ENCODE data around the gene SSBP2.

The SSBP2 gene

GRCh38 chr5:81779916-81780266 lies 29.0 kb upstream of the SSBP2 start:
- no peak for TF ChIP-seq CTCF (IDR thresholded peaks at IDR 0.05; ENCODE audit: insufficient read depth, low read length, missing control alignments)
- ChIA-PET POLR2A (no interaction called here), CTCF (interaction anchor here (0.7 to 1.9 kb wide), 5 partner anchors 21 to 355 kb away, joined by 3 to 7 read pairs (median 4); no protein-coding TSS in a partner anchor)
- H3K4me3 ChIP-seq (ENCODE audit: low read depth, low read length): no peak overlapping the region
- no peak for DNase-seq (ENCODE audit: low read depth, low spot score)

- peak overlapping the region; percentile 32 for H3K4me3 ChIP-seq (ENCODE audit: low read depth, low read length)
- POLR2A ChIA-PET: interaction anchor here (1.1 kb wide), 2 partner anchors 17 to 28 kb away, joined by 3 to 4 read pairs; partner anchors contain the start of gene SSBP2
- no peak for DNase-seq (ENCODE audit: low read depth, low spot score)
- no peak for TF ChIP-seq CTCF (IDR thresholded peaks at IDR 0.05; ENCODE audit: insufficient read depth, low read length, missing control alignments)
- CTCF ChIA-PET: interaction anchor here (0.7 to 1.9 kb wide), 7 partner anchors 10 to 354 kb away, joined by 3 to 7 read pairs (median 4); no protein-coding TSS in a partner anchor
Measured at GRCh38 chr5:81779125-81779915, 28.4 kb upstream of the SSBP2 start.

- peak overlapping the region; percentile 32; the same call in 1 of the 2 replicates for H3K4me3 ChIP-seq (ENCODE audit: low read depth, low read length)
- TF ChIP-seq CTCF (IDR thresholded peaks at IDR 0.05; ENCODE audit: insufficient read depth, low read length, missing control alignments): no peak
- POLR2A ChIA-PET: interaction anchor here (1.1 kb wide), 2 partner anchors 16 to 28 kb away, joined by 3 to 4 read pairs; partner anchors contain the start of gene SSBP2
- CTCF ChIA-PET: interaction anchor here (1.3 to 1.9 kb wide), 5 partner anchors 9 to 353 kb away, joined by 3 to 7 read pairs (median 4); no protein-coding TSS in a partner anchor
- DNase-seq (ENCODE audit: low read depth, low spot score): no peak
Measured at GRCh38 chr5:81778642-81779041, 27.7 kb upstream of the SSBP2 start.

- ChIA-PET CTCF (no interaction called here), POLR2A (no interaction called here)
- no peak for DNase-seq (ENCODE audit: low read depth, low spot score)
- H3K4me3 ChIP-seq (ENCODE audit: low read depth, low read length): no peak overlapping the region
- no peak for TF ChIP-seq CTCF (IDR thresholded peaks at IDR 0.05; ENCODE audit: insufficient read depth, low read length, missing control alignments)
Measured at GRCh38 chr5:81776258-81776657, 25.4 kb upstream of the SSBP2 start.

- POLR2A ChIA-PET: no interaction called here
- H3K4me3 ChIP-seq (ENCODE audit: low read depth, low read length): no peak overlapping the region
- no peak for DNase-seq (ENCODE audit: low read depth, low spot score)
- TF ChIP-seq CTCF (IDR thresholded peaks at IDR 0.05; ENCODE audit: insufficient read depth, low read length, missing control alignments): no peak
- CTCF ChIA-PET: interaction anchor here (0.9 to 1.2 kb wide), 2 partner anchors 51 to 65 kb away, joined by 3 read pairs; no protein-coding TSS in a partner anchor
Measured at GRCh38 chr5:81774374-81774773, 23.5 kb upstream of the SSBP2 start.

GRCh38 chr5:81773574-81773973 lies 22.7 kb upstream of the SSBP2 start:
- POLR2A ChIA-PET: no interaction called here
- no peak for DNase-seq (ENCODE audit: low read depth, low spot score)

More at GRCh38 chr5:81773574-81773973, 22.7 kb upstream of the SSBP2 start:
- no peak overlapping the region for H3K4me3 ChIP-seq (ENCODE audit: low read depth, low read length)
- CTCF ChIA-PET: interaction anchor here (0.9 to 1.2 kb wide), 2 partner anchors 52 to 65 kb away, joined by 3 read pairs; no protein-coding TSS in a partner anchor
- TF ChIP-seq CTCF (IDR thresholded peaks at IDR 0.05; ENCODE audit: insufficient read depth, low read length, missing control alignments): no peak
